ENCODE results near the gene GPR39.

The GPR39 gene

GRCh38 chr2:132646540-132647108 is 230.0 kb downstream of the GPR39 start:
- no peak for DNase-seq

DNA sequence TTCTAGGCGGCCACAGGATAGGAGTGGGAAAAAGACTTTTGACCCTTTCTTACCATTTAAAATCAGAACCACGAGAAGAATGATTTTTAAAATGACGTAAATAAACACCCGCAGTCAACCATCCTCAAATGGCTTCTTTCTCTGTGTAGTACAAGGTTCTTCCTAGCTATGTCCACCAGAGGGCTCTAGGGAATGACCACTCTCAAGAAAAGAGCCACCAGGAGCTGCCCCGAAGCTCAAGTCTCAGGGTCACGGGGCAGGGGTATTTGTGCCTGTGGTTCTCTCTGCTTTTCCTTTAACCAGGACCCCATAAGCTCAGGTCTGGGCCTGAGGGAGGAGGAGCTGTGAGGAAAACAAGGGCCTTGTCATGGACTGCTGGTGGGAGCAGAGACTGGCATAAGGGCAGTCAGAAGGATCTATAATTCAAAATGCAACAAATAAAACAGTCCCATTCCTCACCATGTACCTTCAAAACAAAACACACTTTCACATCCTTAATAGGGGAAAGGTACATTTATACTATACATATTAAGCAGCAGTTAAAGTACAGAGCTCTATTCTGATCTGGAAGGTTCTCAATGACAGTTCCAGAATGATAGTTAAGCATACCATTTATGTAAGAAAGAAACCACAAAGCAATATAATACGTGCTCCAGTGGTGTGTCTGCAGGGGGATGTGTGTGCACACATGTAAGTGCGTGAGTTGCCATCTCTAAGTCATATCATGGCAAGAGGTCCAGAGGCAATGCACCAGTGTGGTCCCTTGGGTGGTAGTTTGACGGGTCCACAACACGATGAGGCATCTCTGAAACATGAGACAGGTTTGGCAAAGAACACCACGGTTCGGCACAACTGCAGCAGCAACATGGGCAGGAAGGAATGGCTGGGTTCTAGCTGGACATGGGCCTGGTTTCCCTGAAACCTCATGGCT is 234.8 kb downstream of the GPR39 start:
- DNase-seq = no peak

DNA sequence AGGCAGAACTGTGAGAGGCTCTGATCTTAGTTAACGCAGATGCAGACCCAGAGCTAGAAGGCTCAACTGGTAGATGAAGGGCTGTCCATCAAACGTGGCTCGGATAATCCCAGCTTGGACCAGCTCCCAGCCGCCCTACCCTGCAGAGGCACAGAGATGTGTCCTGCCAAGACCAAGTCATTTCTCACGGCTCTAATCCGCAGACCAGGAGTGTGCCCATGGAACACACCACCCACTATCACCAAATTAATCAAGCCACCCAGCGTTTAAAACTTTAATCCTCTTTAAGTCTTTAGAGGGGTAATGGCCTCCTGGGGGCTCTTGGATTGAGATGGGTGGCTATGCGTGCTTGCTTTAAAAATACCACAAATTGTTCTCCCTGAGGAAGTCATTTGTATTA is 235.9 kb downstream of the GPR39 start:
- no peak for DNase-seq

DNA sequence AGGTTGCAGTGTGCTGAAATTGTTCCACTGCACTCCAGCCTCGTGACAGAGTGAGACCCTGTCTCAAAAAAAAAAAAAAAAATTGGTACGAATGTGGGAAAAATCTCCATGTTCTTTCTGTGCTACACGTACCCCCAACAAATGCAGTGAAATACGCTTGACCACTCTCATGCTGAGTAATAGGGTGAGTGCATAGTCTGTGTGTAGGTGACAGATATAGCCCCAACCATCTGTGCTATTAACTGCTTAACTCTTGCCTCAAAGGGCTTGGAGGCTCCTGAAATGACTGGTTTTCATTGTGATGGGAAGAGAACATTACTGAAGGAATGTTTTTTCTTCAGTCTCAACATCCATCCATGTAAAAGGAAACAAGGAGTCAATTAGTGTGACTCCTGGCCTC is 237.7 kb downstream of the GPR39 start:
- no peak for DNase-seq

GRCh38 chr2:132654968-132655367 is 238.4 kb downstream of the GPR39 start:
- no peak for DNase-seq

DNA sequence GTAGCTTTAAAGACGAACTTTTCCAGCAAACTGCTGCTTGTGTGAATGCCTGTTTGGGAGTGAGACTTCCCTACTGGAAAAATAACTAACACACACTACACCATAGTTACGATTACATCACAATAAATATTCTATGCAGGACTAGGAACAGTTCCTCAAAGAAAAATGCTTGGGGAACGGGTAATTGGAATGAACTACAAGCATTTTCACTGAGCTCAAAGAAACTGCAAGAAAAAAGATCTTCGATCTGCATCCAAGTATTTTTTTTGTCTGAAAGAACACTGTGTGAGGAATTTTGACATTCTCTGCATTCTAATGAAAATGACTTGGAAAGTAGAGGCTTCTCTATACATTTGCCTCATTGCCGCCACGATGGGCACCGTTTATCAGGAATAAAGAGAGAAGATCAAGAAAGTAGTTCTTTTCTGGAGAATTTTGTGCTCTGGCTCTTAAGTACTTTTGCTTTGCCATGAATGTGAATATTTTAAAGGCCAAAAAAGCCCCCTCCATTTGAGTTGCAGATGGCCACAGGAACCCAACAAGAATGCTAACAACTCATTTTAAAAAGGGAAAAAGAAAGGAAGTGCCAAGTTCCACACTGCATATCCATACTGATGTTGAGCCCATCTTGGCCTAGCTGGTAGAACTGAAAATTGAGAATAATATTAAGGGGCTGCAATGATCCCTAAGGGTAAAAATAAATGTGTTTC is 239.8 kb downstream of the GPR39 start:
- no peak for DNase-seq

- DNase-seq = no peak
Measured at GRCh38 chr2:132659331-132659730, 242.7 kb downstream of the GPR39 start.

DNA sequence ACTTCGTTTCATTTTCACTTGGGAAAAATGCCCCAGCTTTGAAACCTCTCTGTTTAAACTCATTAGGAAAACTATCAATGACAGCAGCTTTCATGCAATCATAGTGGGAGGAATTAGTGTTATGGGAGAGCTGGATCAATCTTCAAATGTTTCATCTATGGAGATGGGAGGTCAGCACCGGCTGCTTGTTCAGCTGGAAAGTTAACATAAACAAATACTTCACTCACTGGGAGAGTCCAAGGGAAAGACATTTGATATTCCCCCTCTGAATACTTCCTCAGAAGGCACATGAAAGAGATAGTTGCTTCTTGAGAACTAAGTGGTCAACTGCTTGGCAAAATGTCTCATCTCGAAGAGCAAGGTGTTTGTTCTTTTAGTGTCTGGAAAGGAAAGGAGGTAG is 246.1 kb downstream of the GPR39 start:
- no peak for DNase-seq

GRCh38 chr2:132664096-132664495 is 247.5 kb downstream of the GPR39 start:
- no peak for DNase-seq

GRCh38 chr2:132665401-132666140 is 249.0 kb downstream of the GPR39 start:
- no peak for DNase-seq

- DNase-seq = no peak
Measured at GRCh38 chr2:132667706-132668105, 251.1 kb downstream of the GPR39 start.

GRCh38 chr2:132668189-132668823 is 251.7 kb downstream of the GPR39 start:
- peak; percentile 14 for DNase-seq

DNA sequence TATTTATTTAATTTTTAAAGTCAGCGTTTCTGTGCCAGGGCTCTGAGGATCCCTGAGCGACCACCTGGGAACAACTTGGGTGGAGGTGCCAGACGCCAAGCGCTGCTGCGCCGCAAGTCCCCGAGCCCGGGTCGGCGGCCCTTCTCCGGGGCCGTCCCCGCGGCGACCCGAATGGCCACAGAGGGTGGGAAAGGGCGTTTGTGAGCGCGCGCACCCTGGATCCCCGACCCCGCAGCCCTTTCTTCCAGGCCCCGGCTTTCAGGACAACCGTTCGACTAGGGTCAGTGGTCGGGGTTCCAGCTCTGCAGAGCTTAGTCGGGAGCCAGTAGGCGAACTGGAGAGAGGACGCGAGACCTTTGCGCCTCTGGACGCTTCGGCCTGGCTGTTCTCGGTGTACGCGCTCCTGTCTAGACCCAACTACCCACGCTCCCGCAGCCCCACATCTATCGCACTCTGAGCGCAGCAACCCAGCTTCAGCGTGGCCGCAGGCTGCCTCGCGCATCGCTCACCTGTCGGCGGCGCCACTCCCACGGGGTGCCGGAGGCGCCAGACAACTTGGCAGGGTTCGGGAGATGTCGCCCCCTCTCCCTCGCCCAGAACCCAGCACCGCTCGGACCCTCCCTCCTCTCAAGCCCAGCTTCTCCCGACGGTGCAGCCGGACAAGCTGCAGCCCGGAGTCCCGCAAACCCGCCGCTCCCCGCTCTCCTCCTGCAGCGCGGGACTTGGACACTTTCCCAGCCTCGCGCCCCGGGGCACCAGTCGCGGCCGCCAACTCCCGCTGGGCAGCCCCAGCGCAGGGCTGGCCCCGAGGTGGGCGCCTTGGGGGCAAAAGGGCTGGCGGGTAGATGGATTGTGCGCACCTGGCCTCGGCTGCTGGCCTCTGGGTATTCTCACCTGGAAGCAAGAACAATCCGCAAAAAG is 252.6 kb downstream of the GPR39 start:
- DNase-seq = no peak

DNA sequence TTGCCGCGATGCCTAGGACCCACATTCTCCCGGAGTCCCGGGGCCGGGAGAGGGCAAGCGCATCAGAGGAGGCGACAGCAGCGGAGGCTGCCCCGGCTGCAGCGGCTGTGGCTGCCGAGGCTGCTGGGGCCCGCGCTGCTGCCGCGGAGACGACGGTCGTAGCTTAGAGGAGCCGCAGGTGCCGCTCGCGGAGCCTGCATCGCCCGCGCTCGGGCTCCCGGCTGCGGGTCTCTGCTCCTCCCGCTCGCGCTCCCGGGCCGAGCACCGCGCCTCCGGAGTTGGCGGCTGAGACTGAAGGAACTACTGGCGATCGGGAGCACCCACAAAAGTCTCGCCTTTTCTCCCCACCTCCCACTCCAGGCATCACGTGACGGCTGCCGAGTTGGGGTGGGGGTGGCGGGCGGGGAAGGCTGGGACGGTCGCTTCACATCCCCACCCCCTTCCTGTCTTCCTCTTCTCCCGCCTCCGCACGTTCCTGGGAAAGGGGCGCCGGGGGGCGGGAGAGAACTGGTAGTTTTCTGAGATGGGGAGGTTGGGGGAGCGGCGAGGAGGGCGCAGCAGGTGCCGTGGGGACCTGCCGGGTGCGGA is 253.4 kb downstream of the GPR39 start, which contains the start of gene LYPD1:
Gene LYPD1, minus strand, starts transcription at position 298 of the 588 bp plus-strand sequence. Its CDS starts 273 bp downstream, at position 25.
- DNase-seq = peak; percentile 59

DNA sequence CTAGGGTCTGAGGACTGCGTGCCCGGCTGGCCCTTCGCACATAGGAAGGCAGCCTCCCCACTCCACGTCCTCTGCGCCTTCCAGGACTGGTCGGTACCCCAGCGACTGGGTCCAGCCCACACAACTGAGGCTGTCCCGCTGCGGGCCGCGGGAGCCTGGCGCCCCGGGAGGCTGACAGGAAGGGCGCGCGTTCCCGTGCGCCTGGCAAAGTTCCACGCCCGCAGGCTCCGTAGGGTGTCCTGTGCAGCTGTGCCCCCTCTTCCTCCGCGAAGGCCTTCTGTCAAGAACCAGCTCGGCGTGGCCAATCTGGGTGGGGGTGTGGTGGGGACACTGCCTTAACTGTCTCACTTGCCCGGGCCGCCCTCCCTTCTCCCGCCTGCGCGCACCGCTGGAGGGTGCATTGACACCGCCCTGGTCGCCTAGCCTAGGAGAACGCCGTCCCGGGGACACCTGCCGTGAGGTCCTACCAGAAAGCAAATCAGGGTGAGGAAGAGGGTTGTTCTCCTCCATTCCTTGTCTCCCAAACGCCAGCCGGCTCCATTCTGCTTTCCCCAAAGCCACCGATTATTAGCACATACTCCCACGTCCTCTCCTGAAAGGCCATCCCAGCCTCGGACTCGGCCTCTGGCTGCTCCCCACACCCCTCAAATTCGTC is 254.0 kb downstream of the GPR39 start:
- DNase-seq = peak; percentile 59

DNA sequence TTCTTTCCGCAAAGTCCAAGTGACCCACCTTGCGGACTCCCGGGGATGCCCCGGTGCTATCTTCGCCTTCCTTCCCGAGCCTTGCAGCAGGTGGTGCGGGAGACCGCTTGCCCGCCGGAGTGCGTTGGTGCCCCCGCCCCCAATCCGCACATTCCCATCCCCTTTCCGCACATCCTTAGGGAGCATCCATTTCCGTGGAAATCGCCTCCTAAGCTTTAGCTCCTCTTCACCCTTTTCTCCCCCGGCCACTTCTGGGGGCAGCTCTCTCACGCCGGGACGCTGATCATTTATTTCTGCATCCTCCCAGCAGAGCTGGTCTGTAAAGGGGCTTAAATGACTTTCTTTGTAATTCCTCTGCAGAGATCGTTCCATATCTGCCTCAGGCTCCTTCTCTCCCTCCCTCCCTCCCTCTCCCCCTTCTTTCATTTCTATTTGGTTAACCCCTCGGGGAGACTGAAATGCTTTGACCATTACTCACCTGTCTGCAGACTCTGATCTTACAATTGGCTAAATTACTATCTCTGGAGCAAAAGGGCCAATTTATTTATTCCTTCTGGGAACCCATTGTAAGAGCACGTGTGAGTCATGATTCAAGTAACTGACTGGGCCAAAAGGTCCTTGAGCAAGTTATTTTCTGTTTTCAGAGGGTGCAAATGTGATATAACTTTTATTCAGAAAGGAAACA is 254.7 kb downstream of the GPR39 start:
- peak; percentile 60 for DNase-seq

DNA sequence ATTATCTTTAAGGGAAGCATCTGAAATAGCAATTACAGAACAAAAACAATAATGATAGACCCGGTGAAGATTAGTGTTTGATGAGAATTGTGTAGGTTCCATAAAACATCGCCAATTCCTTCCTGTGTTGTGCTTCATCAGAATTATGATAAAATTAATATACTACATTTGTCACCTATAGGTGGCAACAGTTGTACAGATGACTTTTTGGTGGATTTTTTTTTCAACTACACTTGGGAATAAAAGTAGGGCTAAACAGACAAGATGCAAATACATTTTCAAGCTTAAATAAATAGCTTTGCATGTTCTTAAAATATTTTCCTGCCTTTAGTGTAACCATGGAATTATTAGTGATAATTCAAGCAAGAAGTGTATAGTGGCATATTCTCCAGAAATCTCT is 260.4 kb downstream of the GPR39 start:
- no peak for DNase-seq

DNA sequence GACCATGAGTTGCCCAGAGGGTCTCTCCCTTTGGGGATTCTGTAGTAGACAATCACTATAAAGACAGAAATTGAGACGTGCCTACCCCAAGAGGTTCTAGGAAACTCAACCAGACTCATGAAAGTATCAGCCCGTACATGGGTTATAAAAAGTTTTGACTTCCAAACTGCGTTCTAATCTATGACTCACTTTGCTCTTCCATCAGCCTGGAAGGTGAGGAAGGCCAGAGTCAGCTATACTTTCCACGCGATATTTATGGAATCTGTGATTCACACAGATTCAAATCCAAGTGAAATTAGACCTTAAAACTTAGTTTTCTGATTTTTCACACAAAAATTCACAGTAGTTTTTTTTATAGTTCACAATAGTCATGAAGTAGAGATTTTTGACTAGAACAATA is 261.1 kb downstream of the GPR39 start:
- DNase-seq = no peak

GRCh38 chr2:132678483-132678882 is 261.9 kb downstream of the GPR39 start:
- DNase-seq = no peak

DNA sequence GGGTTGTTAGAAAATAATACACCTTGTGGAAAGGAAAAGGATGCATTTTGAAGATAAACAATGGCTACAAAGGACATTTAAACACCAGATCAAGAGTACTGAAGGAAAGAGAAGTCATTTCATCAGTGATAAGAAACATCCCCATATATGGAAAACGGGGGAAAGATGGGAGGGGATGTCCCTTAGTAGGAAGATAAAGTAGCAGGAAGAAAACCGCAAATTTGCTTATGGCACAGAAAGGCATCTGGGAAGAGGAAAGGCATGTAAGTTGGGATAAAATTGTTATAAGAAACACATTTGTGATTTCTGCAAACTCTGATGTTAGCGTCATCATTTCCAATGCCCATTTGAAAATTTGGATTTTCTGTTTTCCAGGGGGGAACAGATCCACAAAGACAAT is 263.9 kb downstream of the GPR39 start:
- no peak for DNase-seq

All from T1000 (cell line).